ENCODE results near the gene MYBPC2.

GRCh38 chr19:50434525-50434924 lies 1.8 kb downstream of the MYBPC2 start:
- TF ChIP-seq SREBF1 (IDR thresholded peaks at IDR 0.05; ENCODE audit: borderline replicate concordance, low read depth, low read length): no peak
- no peak for TF ChIP-seq BMI1 (IDR thresholded peaks at IDR 0.05; ENCODE audit: low read length)
- TF ChIP-seq POLR2AphosphoS5 (IDR thresholded peaks at IDR 0.05; ENCODE audit: control insufficient read depth, insufficient read depth, low read depth, low read length): no peak
- TF ChIP-seq GTF2B (IDR thresholded peaks at IDR 0.05; ENCODE audit: extremely low read depth, insufficient read length): no peak
- TF ChIP-seq ZNF3 (CRISPR knock-in tag; IDR thresholded peaks at IDR 0.05): no peak
- no peak for TF ChIP-seq CTCF (IDR thresholded peaks at IDR 0.05 in 2 of 3, conservative IDR thresholded peaks at IDR 0.05 in 1 of 3; ENCODE audit: insufficient read depth in 2 of 3, low read depth in 1 of 3, low read length in 3 of 3)
- TF ChIP-seq RBBP5 (IDR thresholded peaks at IDR 0.05; ENCODE audit: borderline replicate concordance, insufficient read depth, low read length, poor library complexity, severe bottlenecking): no peak
- TF ChIP-seq ZNF639 (CRISPR knock-in tag; conservative IDR thresholded peaks at IDR 0.05 in 1 of 2, IDR thresholded peaks at IDR 0.05 in 1 of 2): no peak
- TF ChIP-seq TAF1 (IDR thresholded peaks at IDR 0.05; ENCODE audit: control insufficient read depth, extremely low read depth, insufficient read depth, low read length, severe bottlenecking): no peak
- TF ChIP-seq ZBTB11 (CRISPR knock-in tag; IDR thresholded peaks at IDR 0.05): no peak
- TF ChIP-seq JUN (IDR thresholded peaks at IDR 0.05; ENCODE audit: borderline replicate concordance, low read depth, low read length): no peak
- TF ChIP-seq JUN (CRISPR knock-in tag; IDR thresholded peaks at IDR 0.05; ENCODE audit: borderline replicate concordance): no peak
- no peak for TF ChIP-seq MITF (IDR thresholded peaks at IDR 0.05)
- TF ChIP-seq CXXC5 (CRISPR knock-in tag; IDR thresholded peaks at IDR 0.05): no peak
- TF ChIP-seq TCF7 (IDR thresholded peaks at IDR 0.05; ENCODE audit: borderline replicate concordance): no peak

Measured in K562 (cell line).